K562 (cell line): ENCODE measurements around the gene JMJD1C. TPM values are rescaled to one million over a fixed set of nuclear protein-coding genes. Genes with fewer than 3 reads are reported as not detected.
A peak's percentile ranks its signal among the peaks of the same experiment; 100 is the strongest.

Source experiments
- ADNP ChIP-seq: fragments of 200-800 bp; sonication (Bioruptor generic); IDR thresholded peaks from 2 replicates; pipeline ENCODE4 v1.6.1; 2016; ENCODE audit warnings: missing genetic modification characterization, missing compliant biosample characterization
- BHLHE40 ChIP-seq: IDR thresholded peaks from 2 replicates; pipeline ENCODE4 v1.6.1; 2011; ENCODE audit warnings: low read length, improper control_type of control experiment
- DDX20 ChIP-seq: fragments of 450-650 bp; IDR thresholded peaks from 2 replicates; pipeline ENCODE4 v1.6.1; 2016; ENCODE audit warnings: missing genetic modification characterization, low read depth, mild to moderate bottlenecking, missing compliant biosample characterization, moderate library complexity
- GABPA ChIP-seq: fragments of 200-800 bp; sonication (Bioruptor generic); conservative IDR thresholded peaks from 2 replicates; pipeline ENCODE4 v1.6.1; 2016; ENCODE audit warnings: low read depth, missing genetic modification characterization, missing compliant biosample characterization
- HDAC1 ChIP-seq, 2 experiments: fragments of 450-650 bp; IDR thresholded peaks; 2 replicates each; pipeline ENCODE4 v1.6.1; 2016 to 2017; ENCODE audit warnings: inconsistent platforms in 1 of 2, mild to moderate bottlenecking in 1 of 2, moderate library complexity in 1 of 2
- HDGF ChIP-seq: fragments of 450-650 bp; IDR thresholded peaks from 2 replicates; pipeline ENCODE4 v1.6.1; 2016
- HSF4 ChIP-seq: fragments of 250-450 bp; sonication (Bioruptor Pico); IDR thresholded peaks from 2 replicates; pipeline ENCODE4 v2.1.2; 2022; ENCODE audit warnings: mild to moderate bottlenecking, moderate library complexity, borderline replicate concordance
- IFI16 ChIP-seq: fragments of 250-450 bp; sonication (Bioruptor Pico); IDR thresholded peaks from 2 replicates; pipeline ENCODE4 v2.1.2; 2022; ENCODE audit warnings: mild to moderate bottlenecking, inconsistent platforms
- MTA3 ChIP-seq: fragments of 450-650 bp; formaldehyde crosslinking; IDR thresholded peaks from 2 replicates; pipeline ENCODE4 v1.6.1; 2017; ENCODE audit warnings: mild to moderate bottlenecking, borderline replicate concordance
- NFE2L1 ChIP-seq: fragments of 450-650 bp; IDR thresholded peaks from 2 replicates; pipeline ENCODE4 v1.6.1; 2016; ENCODE audit warnings: missing genetic modification characterization, low read depth, mild to moderate bottlenecking, missing compliant biosample characterization, moderate library complexity, borderline replicate concordance
- NFYB ChIP-seq: IDR thresholded peaks from 2 replicates; pipeline ENCODE4 v1.6.1; 2011; ENCODE audit warnings: mild to moderate bottlenecking, moderate library complexity; ENCODE audit not compliant: insufficient read length; ENCODE audit errors: extremely low read depth
- PCBP2 ChIP-seq: fragments of 200-400 bp; formaldehyde crosslinking; IDR thresholded peaks from 2 replicates; pipeline ENCODE4 v1.6.1; 2018; ENCODE audit warnings: low read length, low read depth, mild to moderate bottlenecking, moderate library complexity; ENCODE audit not compliant: poor library complexity, severe bottlenecking
- RCOR1 ChIP-seq, 2 experiments: IDR thresholded peaks; 2 replicates each; pipeline ENCODE4 v1.6.1; 2012; ENCODE audit warnings: low read depth in 2 of 2, low read length in 2 of 2, borderline replicate concordance in 1 of 2, improper control_type of control experiment in 1 of 2
- RUNX1 ChIP-seq: sonication (generic); IDR thresholded peaks from 2 replicates; pipeline ENCODE4 v1.6.1; 2016; ENCODE audit warnings: antibody characterized with exemption, low read depth
- TAF9B ChIP-seq: fragments of 450-650 bp; IDR thresholded peaks from 2 replicates; pipeline ENCODE4 v1.6.1; 2018; ENCODE audit warnings: mild to moderate bottlenecking; ENCODE audit not compliant: partially characterized antibody
- ZNF24 ChIP-seq: fragments of 450-650 bp; IDR thresholded peaks from 2 replicates; pipeline ENCODE4 v1.6.1; 2016
- ZNF57 ChIP-seq: fragments of 450-650 bp; formaldehyde crosslinking; IDR thresholded peaks from 2 replicates; pipeline ENCODE4 v1.4.0; 2020; ENCODE audit warnings: mild to moderate bottlenecking, moderate library complexity
- polyA plus RNA-seq, 8 experiments: library from polyadenylated mRNA; depleted of rRNA in 4 of 8; stranded (reverse) in 5 of 8; unstranded in 3 of 8; fragments of >200 nt; fragmentation: Nextera tagmentation in 2 of 8; fragmentation: Illumina TruSeq in 1 of 8; extraction: Ambion mirVana in 2 of 8; extraction: Trizol in 1 of 8; gene quantifications; 2 replicates each; pipeline versions ENCODE4 v1.2.1 to v1.2.3, GENCODE V29; 2011 to 2014; ENCODE audit warnings: inconsistent platforms in 1 of 8, missing spikeins in 1 of 8
- total RNA-seq, 7 experiments: library from RNA; depleted of rRNA in 6 of 7; stranded (reverse); fragments of >200 nt in 6 of 7; fragmentation: Illumina TruSeq in 2 of 7; extraction: Trizol in 2 of 7; gene quantifications; 2 replicates each; pipeline versions ENCODE4 v1.2.1 to v1.2.3, GENCODE V29; 2011 to 2021; ENCODE audit warnings: low replicate concordance in 1 of 7
- TF ChIP-seq, protein P1 (sequence below): fragments of 150-350 bp; conservative IDR thresholded peaks from 2 replicates; pipeline ENCODE4 v1.6.1; 2014; ENCODE audit warnings: low read length
- TF ChIP-seq, protein P2 (sequence below), 2 experiments: fragments of 200-800 bp in 1 of 2; sonication (Bioruptor generic) in 1 of 2; sonication (generic) in 1 of 2; formaldehyde crosslinking in 1 of 2; IDR thresholded peaks in 1 of 2; conservative IDR thresholded peaks in 1 of 2; 2 replicates each; pipeline versions ENCODE4 v1.5.0 to v1.6.1; 2016 to 2020; ENCODE audit warnings: missing compliant biosample characterization in 1 of 2, missing genetic modification characterization in 1 of 2, missing genetic modification reagents in 1 of 2
- TF ChIP-seq, protein P3 (sequence below), 2 experiments: IDR thresholded peaks; 2 replicates each; pipeline ENCODE4 v1.6.1; 2012; ENCODE audit warnings: improper control_type of control experiment in 2 of 2, low read depth in 2 of 2, low read length in 2 of 2, borderline replicate concordance in 1 of 2

Gene JMJD1C
- total and polyA plus RNA-seq, 9 of the 15 experiments (the other 6 are each of a cell fraction or from before 2014, with no cell fraction given) = 25.3 to 68.0 (median 47.2) TPM

DNA sequence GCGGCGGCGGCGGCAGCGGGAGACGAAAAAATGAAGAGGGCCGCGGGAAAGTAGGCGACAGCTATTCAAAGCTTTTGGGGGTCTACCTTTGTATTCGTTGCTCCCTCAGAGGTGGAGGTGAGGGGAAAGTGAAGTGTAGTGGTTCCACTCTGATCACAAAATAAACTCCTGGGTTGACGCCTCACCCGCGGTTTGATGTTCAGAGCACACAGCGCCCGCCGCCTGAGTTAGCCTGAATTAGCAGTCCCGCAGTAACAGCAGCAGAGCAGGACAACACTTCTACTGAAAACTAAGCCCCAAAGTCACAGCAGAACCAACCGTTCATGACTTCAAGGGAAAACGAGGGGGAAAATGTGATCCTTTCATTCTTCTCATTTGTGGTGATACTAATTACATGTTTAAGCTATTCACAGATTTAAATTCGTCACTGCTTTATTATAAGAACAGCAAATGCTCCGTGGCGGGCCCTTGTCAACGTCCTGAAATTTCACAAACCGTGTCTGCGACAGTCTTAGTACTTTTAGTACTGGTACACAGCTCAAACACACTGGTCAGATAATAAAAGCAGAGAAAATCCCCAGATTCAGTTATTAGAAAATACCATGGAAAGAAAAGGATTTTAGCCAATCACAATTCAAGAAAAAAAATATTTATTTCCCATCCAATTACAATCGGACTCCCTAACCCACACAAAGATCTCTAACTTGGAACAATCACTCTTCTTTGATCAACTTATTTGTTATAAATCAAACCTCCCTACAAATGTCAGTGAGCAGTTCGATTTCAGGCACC lies 563 bp upstream of the JMJD1C start (continued):
- TF ChIP-seq DDX20 (tag) (no peak), HSF4 (no peak), PCBP2 (no peak), GABPA (peak; percentile 2; the same call in 1 of the 2 replicates), RCOR1 (IDR thresholded peaks at IDR 0.05; ENCODE audit: borderline replicate concordance in 1 of 2, low read depth in 2 of 2, low read length in 2 of 2) (peak in 1 of 2 experiments; percentile 50; a peak in 2 of 4 replicates), ZNF24 (no peak), ADNP (no peak), MTA3 (0 out of 2 replicates have a peak, but pooled peaks have one; percentile 57), TAF9B (peak; percentile 41), RUNX1 (no peak), HDAC1 (IDR thresholded peaks at IDR 0.05) (0 out of 4 replicates have a peak, but pooled peaks of 1 of the 2 experiments have one; percentile 15), ZNF57 (no peak), BHLHE40 (no peak), IFI16 (CRISPR knock-in tag) (no peak), NFE2L1 (tag) (no peak), NFYB (no peak), HDGF (peak; percentile 29; the same call in 1 of the 2 replicates)
- TF ChIP-seq, protein P1, sequence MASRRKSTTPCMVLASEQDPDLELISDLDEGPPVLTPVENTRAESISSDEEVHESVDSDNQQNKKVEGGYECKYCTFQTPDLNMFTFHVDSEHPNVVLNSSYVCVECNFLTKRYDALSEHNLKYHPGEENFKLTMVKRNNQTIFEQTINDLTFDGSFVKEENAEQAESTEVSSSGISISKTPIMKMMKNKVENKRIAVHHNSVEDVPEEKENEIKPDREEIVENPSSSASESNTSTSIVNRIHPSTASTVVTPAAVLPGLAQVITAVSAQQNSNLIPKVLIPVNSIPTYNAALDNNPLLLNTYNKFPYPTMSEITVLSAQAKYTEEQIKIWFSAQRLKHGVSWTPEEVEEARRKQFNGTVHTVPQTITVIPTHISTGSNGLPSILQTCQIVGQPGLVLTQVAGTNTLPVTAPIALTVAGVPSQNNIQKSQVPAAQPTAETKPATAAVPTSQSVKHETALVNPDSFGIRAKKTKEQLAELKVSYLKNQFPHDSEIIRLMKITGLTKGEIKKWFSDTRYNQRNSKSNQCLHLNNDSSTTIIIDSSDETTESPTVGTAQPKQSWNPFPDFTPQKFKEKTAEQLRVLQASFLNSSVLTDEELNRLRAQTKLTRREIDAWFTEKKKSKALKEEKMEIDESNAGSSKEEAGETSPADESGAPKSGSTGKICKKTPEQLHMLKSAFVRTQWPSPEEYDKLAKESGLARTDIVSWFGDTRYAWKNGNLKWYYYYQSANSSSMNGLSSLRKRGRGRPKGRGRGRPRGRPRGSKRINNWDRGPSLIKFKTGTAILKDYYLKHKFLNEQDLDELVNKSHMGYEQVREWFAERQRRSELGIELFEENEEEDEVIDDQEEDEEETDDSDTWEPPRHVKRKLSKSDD = 0 out of 2 replicates have a peak, but pooled peaks have one; percentile 7
- TF ChIP-seq, protein P2, sequence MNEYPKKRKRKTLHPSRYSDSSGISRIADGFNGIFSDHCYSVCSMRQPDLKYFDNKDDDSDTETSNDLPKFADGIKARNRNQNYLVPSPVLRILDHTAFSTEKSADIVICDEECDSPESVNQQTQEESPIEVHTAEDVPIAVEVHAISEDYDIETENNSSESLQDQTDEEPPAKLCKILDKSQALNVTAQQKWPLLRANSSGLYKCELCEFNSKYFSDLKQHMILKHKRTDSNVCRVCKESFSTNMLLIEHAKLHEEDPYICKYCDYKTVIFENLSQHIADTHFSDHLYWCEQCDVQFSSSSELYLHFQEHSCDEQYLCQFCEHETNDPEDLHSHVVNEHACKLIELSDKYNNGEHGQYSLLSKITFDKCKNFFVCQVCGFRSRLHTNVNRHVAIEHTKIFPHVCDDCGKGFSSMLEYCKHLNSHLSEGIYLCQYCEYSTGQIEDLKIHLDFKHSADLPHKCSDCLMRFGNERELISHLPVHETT (CRISPR knock-in tag; conservative IDR thresholded peaks at IDR 0.05 in 1 of 2, IDR thresholded peaks at IDR 0.05 in 1 of 2) = 0 out of 4 replicates have a peak, but pooled peaks of 1 of the 2 experiments have one; percentile 22
- TF ChIP-seq, protein P3, sequence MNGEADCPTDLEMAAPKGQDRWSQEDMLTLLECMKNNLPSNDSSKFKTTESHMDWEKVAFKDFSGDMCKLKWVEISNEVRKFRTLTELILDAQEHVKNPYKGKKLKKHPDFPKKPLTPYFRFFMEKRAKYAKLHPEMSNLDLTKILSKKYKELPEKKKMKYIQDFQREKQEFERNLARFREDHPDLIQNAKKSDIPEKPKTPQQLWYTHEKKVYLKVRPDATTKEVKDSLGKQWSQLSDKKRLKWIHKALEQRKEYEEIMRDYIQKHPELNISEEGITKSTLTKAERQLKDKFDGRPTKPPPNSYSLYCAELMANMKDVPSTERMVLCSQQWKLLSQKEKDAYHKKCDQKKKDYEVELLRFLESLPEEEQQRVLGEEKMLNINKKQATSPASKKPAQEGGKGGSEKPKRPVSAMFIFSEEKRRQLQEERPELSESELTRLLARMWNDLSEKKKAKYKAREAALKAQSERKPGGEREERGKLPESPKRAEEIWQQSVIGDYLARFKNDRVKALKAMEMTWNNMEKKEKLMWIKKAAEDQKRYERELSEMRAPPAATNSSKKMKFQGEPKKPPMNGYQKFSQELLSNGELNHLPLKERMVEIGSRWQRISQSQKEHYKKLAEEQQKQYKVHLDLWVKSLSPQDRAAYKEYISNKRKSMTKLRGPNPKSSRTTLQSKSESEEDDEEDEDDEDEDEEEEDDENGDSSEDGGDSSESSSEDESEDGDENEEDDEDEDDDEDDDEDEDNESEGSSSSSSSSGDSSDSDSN (IDR thresholded peaks at IDR 0.05; ENCODE audit: borderline replicate concordance in 1 of 2, low read depth in 2 of 2, low read length in 2 of 2) = peak in 1 of 2 experiments; percentile 8; a peak in 1 of 4 replicates
